HCT116 (cell line): ENCODE data around the gene CMTM8. TPM values are rescaled to one million over a fixed set of nuclear protein-coding genes. Genes with fewer than 3 reads are reported as not detected.

Source experiments
- ATAC-seq: fragments of 200-7000 bp; cut with Tn5 transposase; 2 replicates; pipeline ENCODE4 v1.9.1; 2020; ENCODE audit warnings: mild to moderate bottlenecking, moderate library complexity
- BruUV-seq: library from RNA; stranded (reverse); fragments of 400-500 nt; replicated peaks from 2 replicates; lab custom pipeline; 2021; lab: Mats Ljungman, UMichigan
- CTCF ChIA-PET: fragments of 300-600 bp; sonication (Branson Sonifier 250); formaldehyde crosslinking; loops from one replicate; lab custom pipeline; 2021; ENCODE audit warnings: antibody characterized with exemption; lab: Charles Lee
- POLR2A ChIA-PET: fragments of 300-600, 350-600 bp; sonication (Branson Sonifier 250); formaldehyde crosslinking; loops from one replicate; lab custom pipeline; 2021; ENCODE audit warnings: antibody characterized with exemption; lab: Charles Lee
- RAD21 ChIA-PET, 2 experiments: fragments of 300-600 bp; sonication (Branson Sonifier 250); formaldehyde crosslinking; loops; one replicate each; lab custom pipeline; 2023; ENCODE audit warnings: low total read pairs in 2 of 2; ENCODE audit not compliant: uncharacterized antibody in 2 of 2, unreplicated experiment in 2 of 2, low non-redundant PET in 1 of 2; lab: Charles Lee
- DNase-seq: peaks from one replicate; pipeline ENCODE4 v3.0.0-alpha.2; 2010; ENCODE audit warnings: low read depth, low spot score
- H2AFZ ChIP-seq: fragments of 200-600 bp; shearing (Covaris generic), sonication (generic); 2 replicates; pipeline ENCODE4 v1.6.1; 2017; ENCODE audit warnings: low read depth, mixed run types, mixed read lengths, antibody characterized with exemption, low read length; ENCODE audit not compliant: poor library complexity, severe bottlenecking
- H3K27ac ChIP-seq: 2 replicates; pipeline ENCODE4 v1.5.1; 2012; ENCODE audit warnings: low read depth, low read length
- H3K27me3 ChIP-seq: fragments of 200-600 bp; sonication (generic); 2 replicates; pipeline ENCODE4 v1.6.1; 2016; ENCODE audit warnings: mixed run types, low read length, mixed read lengths; ENCODE audit not compliant: insufficient read depth
- H3K36me3 ChIP-seq, 2 experiments: fragments of 200-500 bp in 1 of 2; fragments of 200-600 bp in 1 of 2; sonication (Bioruptor generic) in 1 of 2; sonication (generic) in 1 of 2; 2 replicates each; pipeline versions ENCODE4 v1.5.1 to v1.6.1; 2014 to 2016; ENCODE audit warnings: low read length in 2 of 2, inconsistent platforms in 1 of 2, mixed read lengths in 1 of 2, mixed run types in 1 of 2; ENCODE audit not compliant: insufficient read depth in 2 of 2, control insufficient read depth in 1 of 2
- H3K4me1 ChIP-seq, 2 experiments: fragments of 200-600 bp in 1 of 2; sonication (generic) in 1 of 2; 2 replicates each; pipeline versions ENCODE4 v1.5.1 to v1.6.1; 2012 to 2017; ENCODE audit warnings: low read length in 2 of 2, inconsistent platforms in 1 of 2, mild to moderate bottlenecking in 1 of 2, mixed read lengths in 1 of 2, mixed run types in 1 of 2, moderate library complexity in 1 of 2; ENCODE audit not compliant: insufficient read depth in 2 of 2, control insufficient read depth in 1 of 2
- H3K4me2 ChIP-seq: fragments of 200-600 bp; sonication (generic); 2 replicates; pipeline ENCODE4 v1.6.1; 2017; ENCODE audit warnings: mixed run types, low read length, mixed read lengths
- H3K4me3 ChIP-seq, 2 experiments: fragments of 200-600 bp in 1 of 2; sonication (generic) in 1 of 2; replicated peaks in 1 of 2; 2 replicates each; pipeline ENCODE4 v1.5.1; 2011 to 2016; ENCODE audit warnings: low read length in 2 of 2, control low read depth in 1 of 2, low read depth in 1 of 2, mild to moderate bottlenecking in 1 of 2, mixed read lengths in 1 of 2, mixed run types in 1 of 2
- H3K79me2 ChIP-seq: fragments of 200-600 bp; sonication (generic); 2 replicates; pipeline ENCODE4 v1.6.1; 2017; ENCODE audit warnings: mild to moderate bottlenecking, mixed run types, low read length, moderate library complexity, mixed read lengths; ENCODE audit not compliant: insufficient read depth
- H3K9ac ChIP-seq: fragments of 200-600 bp; sonication (generic); 2 replicates; pipeline ENCODE4 v1.6.1; 2016; ENCODE audit warnings: low read length, mixed read lengths
- H3K9me2 ChIP-seq: fragments of 200-600 bp; sonication (generic), shearing (Covaris generic); 2 replicates; pipeline ENCODE4 v1.6.1; 2017; ENCODE audit warnings: mixed run types, mild to moderate bottlenecking, moderate library complexity; ENCODE audit not compliant: insufficient read depth
- H3K9me3 ChIP-seq, 2 experiments: fragments of 200-500 bp in 1 of 2; fragments of 200-600 bp in 1 of 2; sonication (Bioruptor generic) in 1 of 2; sonication (generic) in 1 of 2; 2 replicates each; pipeline ENCODE4 v1.6.1; 2014 to 2017; ENCODE audit warnings: low read length in 2 of 2, mixed read lengths in 2 of 2, inconsistent platforms in 1 of 2, low read depth in 1 of 2, mild to moderate bottlenecking in 1 of 2, mixed run types in 1 of 2, moderate library complexity in 1 of 2; ENCODE audit not compliant: control insufficient read depth in 1 of 2, insufficient read depth in 1 of 2
- H4K20me1 ChIP-seq: fragments of 200-600 bp; sonication (generic), shearing (Covaris generic); 2 replicates; pipeline ENCODE4 v1.6.1; 2017; ENCODE audit warnings: mixed run types, mild to moderate bottlenecking, moderate library complexity; ENCODE audit not compliant: insufficient read depth
- CBX3 ChIP-seq: IDR thresholded peaks from 2 replicates; pipeline ENCODE4 v1.6.1; 2012; ENCODE audit warnings: low read depth
- CEBPB ChIP-seq: IDR thresholded peaks from 2 replicates; pipeline ENCODE4 v1.6.1; 2012; ENCODE audit warnings: low read depth
- ELF1 ChIP-seq: IDR thresholded peaks from 2 replicates; pipeline ENCODE4 v1.6.1; 2012; ENCODE audit warnings: low read depth, borderline replicate concordance
- EZH2phosphoT487 ChIP-seq: fragments of 200-600 bp; IDR thresholded peaks from 2 replicates; pipeline ENCODE4 v1.6.1; 2018; ENCODE audit warnings: antibody characterized with exemption, borderline replicate concordance
- JUND ChIP-seq: IDR thresholded peaks from 2 replicates; pipeline ENCODE4 v1.6.1; 2012
- POLR2A ChIP-seq: IDR thresholded peaks from 2 replicates; pipeline ENCODE4 v1.7.0; 2011; ENCODE audit warnings: borderline replicate concordance; ENCODE audit not compliant: insufficient read depth, insufficient read length; ENCODE audit errors: extremely low read depth
- SP1 ChIP-seq: IDR thresholded peaks from 2 replicates; pipeline ENCODE4 v1.6.1; 2012; ENCODE audit warnings: low read depth
- SRF ChIP-seq: IDR thresholded peaks from 2 replicates; pipeline ENCODE4 v1.6.1; 2012; ENCODE audit warnings: low read depth
- ZNF274 ChIP-seq: fragments of 200-500 bp; sonication (Bioruptor generic); IDR thresholded peaks from 2 replicates; pipeline ENCODE4 v1.6.1; 2014; ENCODE audit warnings: mild to moderate bottlenecking, low read depth, low read length, inconsistent platforms
- intact Hi-C: fragments of 100-400 bp; cut with micrococcal nuclease; formaldehyde crosslinking; loops from 2 replicates; pipeline ENCODE4 v1.10.0; 2022
- total RNA-seq: library from RNA; stranded (reverse); gene quantifications from one replicate; pipeline ENCODE4 v1.2.1, GENCODE V29; 2021; ENCODE audit not compliant: unreplicated experiment
- TF ChIP-seq, protein P1 (sequence below): IDR thresholded peaks from 2 replicates; pipeline ENCODE4 v1.6.1; 2011; ENCODE audit warnings: mild to moderate bottlenecking, low read length, moderate library complexity; ENCODE audit not compliant: insufficient replicate concordance; ENCODE audit errors: extremely low read depth
- TF ChIP-seq, protein P2 (sequence below), 3 experiments: fragments of 200-600 bp in 1 of 3; sonication (generic) in 1 of 3; IDR thresholded peaks in 2 of 3; conservative IDR thresholded peaks in 1 of 3; 2 replicates each; pipeline ENCODE4 v1.5.1; 2012 to 2017; ENCODE audit warnings: low read depth in 2 of 3, low read length in 2 of 3, antibody characterized with exemption in 1 of 3, borderline replicate concordance in 1 of 3, control low read depth in 1 of 3, mild to moderate bottlenecking in 1 of 3, mixed read lengths in 1 of 3, mixed run types in 1 of 3, moderate library complexity in 1 of 3; ENCODE audit not compliant: insufficient read depth in 1 of 3
- TF ChIP-seq, protein P3 (sequence below): IDR thresholded peaks from 2 replicates; pipeline ENCODE4 v1.6.1; 2012

The CMTM8 gene
- total RNA-seq, 1 experiment from 2014 or later = 19.4 TPM

DNA sequence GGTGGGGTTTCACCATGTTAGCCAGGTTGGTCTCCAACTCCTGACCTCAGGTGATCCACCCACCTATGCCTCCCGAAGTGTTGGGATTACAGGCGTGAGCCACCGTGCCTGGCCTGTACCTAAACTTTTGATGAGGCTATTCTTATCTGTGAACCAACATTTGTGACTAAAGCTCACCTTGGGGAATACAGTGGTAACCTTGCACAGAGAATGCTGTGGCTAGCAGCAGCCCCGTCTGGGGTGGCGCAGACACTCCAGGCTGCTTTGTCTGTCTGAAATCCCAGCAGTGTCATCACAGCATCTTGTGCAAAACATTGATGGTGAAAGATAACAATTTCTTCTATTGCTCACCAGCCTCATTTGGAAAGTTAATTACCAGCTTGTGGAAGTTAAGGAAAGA, 58.9 kb downstream of the CMTM8 start:
- Histone ChIP-seq H3K27ac (no peak overlapping the region), H3K79me2 (peaks cover 24% of the 10 kb centered on the region), H3K36me3 (no peaks in the 10 kb centered on the region), H3K4me1 (peaks cover 11 to 19% of the 10 kb centered on the region in 2 experiments), H4K20me1 (no peaks in the 10 kb centered on the region), H3K4me2 (no peak overlapping the region)
- ChIA-PET CTCF (interaction anchor here (0.9 to 2.4 kb wide), 4 partner anchors 9 to 120 kb away, joined by 3 to 7 read pairs (median 5); no protein-coding TSS in a partner anchor), POLR2A (interaction anchor here (0.6 to 1.0 kb wide), 2 partner anchors 14 to 59 kb away, joined by 3 to 5 read pairs; partner anchors contain the start of gene CMTM8), RAD21 (interaction anchor here in 1 of 2 experiments (0.6 kb wide), 1 partner anchor 761 kb away, joined by 3 read pairs; no protein-coding TSS in a partner anchor)
- no TSS peak for BruUV-seq
- no peak for DNase-seq
- no peak for TF ChIP-seq SP1
- TF ChIP-seq ZNF274 = no peak
- TF ChIP-seq CBX3 = no peak
- TF ChIP-seq POLR2A = no peak
- no peak for TF ChIP-seq CEBPB
- no peak for TF ChIP-seq ELF1
- TF ChIP-seq, protein P1, sequence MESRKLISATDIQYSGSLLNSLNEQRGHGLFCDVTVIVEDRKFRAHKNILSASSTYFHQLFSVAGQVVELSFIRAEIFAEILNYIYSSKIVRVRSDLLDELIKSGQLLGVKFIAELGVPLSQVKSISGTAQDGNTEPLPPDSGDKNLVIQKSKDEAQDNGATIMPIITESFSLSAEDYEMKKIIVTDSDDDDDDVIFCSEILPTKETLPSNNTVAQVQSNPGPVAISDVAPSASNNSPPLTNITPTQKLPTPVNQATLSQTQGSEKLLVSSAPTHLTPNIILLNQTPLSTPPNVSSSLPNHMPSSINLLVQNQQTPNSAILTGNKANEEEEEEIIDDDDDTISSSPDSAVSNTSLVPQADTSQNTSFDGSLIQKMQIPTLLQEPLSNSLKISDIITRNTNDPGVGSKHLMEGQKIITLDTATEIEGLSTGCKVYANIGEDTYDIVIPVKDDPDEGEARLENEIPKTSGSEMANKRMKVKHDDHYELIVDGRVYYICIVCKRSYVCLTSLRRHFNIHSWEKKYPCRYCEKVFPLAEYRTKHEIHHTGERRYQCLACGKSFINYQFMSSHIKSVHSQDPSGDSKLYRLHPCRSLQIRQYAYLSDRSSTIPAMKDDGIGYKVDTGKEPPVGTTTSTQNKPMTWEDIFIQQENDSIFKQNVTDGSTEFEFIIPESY = no peak
- TF ChIP-seq, all 23 proteins: peak for 0
- ATAC-seq = no peak
- Histone ChIP-seq H3K27me3 (no peaks in the 10 kb centered on the region), H3K9me2 (no peaks in the 10 kb centered on the region), H3K4me3 (no peak overlapping the region), H3K9me3 (no peaks in the 10 kb centered on the region), H2AFZ (no peak overlapping the region), H3K9ac (no peak overlapping the region)
- intact Hi-C loops = loop anchor here (10.0 kb wide), 1 partner anchor 177 kb away; no protein-coding TSS in a partner anchor

DNA sequence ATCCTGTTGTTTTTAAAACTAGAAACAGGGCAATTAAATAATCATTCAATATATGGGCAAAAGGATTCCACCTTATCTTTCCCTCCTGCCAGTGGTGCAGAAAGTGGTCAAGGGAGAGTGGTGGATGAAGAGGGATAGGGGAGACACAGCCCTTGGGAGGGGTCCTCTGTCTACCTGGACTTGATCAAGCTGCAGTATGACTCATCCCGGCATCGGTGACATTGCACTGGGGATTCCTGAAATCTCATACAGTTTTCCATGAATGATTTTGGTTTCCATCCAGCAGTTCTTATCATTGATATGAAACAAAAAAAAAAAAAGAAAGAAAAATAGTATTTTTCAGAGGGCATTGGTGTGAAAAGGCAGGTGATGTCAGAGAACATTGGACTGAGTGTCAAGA, 62.9 kb downstream of the CMTM8 start:
- H3K4me2 ChIP-seq = no peak overlapping the region
- ATAC-seq = no peak
- H3K9me2 ChIP-seq = no peaks in the 10 kb centered on the region
- H3K4me1 ChIP-seq = peaks cover 2 to 5% of the 10 kb centered on the region in 2 experiments; a peak in 3 of 4 replicates
- H3K79me2 ChIP-seq = peaks cover 49% of the 10 kb centered on the region
- no peak overlapping the region for H3K27ac ChIP-seq
- H3K4me3 ChIP-seq = no peak overlapping the region
- no peaks in the 10 kb centered on the region for H3K36me3 ChIP-seq
- BruUV-seq = no TSS peak
- no peak overlapping the region for H2AFZ ChIP-seq
- H3K27me3 ChIP-seq = no peaks in the 10 kb centered on the region
- no peaks in the 10 kb centered on the region for H3K9me3 ChIP-seq
- ChIA-PET RAD21 (no interaction called here), CTCF (no interaction called here), POLR2A (no interaction called here)
- DNase-seq = no peak
- TF ChIP-seq, protein P2, sequence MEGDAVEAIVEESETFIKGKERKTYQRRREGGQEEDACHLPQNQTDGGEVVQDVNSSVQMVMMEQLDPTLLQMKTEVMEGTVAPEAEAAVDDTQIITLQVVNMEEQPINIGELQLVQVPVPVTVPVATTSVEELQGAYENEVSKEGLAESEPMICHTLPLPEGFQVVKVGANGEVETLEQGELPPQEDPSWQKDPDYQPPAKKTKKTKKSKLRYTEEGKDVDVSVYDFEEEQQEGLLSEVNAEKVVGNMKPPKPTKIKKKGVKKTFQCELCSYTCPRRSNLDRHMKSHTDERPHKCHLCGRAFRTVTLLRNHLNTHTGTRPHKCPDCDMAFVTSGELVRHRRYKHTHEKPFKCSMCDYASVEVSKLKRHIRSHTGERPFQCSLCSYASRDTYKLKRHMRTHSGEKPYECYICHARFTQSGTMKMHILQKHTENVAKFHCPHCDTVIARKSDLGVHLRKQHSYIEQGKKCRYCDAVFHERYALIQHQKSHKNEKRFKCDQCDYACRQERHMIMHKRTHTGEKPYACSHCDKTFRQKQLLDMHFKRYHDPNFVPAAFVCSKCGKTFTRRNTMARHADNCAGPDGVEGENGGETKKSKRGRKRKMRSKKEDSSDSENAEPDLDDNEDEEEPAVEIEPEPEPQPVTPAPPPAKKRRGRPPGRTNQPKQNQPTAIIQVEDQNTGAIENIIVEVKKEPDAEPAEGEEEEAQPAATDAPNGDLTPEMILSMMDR (IDR thresholded peaks at IDR 0.05 in 2 of 3, conservative IDR thresholded peaks at IDR 0.05 in 1 of 3; ENCODE audit: borderline replicate concordance in 1 of 3, insufficient read depth in 1 of 3, low read depth in 2 of 3, low read length in 2 of 3) = no peak
- TF ChIP-seq JUND (no peak), SRF (no peak), CEBPB (no peak), EZH2phosphoT487 (no peak), ZNF274 (no peak)
- TF ChIP-seq, protein P3, sequence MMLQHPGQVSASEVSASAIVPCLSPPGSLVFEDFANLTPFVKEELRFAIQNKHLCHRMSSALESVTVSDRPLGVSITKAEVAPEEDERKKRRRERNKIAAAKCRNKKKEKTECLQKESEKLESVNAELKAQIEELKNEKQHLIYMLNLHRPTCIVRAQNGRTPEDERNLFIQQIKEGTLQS = no peak
- H3K9ac ChIP-seq = no peak overlapping the region
- H4K20me1 ChIP-seq = no peaks in the 10 kb centered on the region
- intact Hi-C loops = no loop called here
